Measurements from ENCODE around the gene ARAP1. TPM values are rescaled to one million over a fixed set of nuclear protein-coding genes. Genes with fewer than 3 reads are reported as not detected.

Gene ARAP1
- total RNA-seq, 2 donors from 2014 or later = 74.4 to 88.3 TPM

DNA sequence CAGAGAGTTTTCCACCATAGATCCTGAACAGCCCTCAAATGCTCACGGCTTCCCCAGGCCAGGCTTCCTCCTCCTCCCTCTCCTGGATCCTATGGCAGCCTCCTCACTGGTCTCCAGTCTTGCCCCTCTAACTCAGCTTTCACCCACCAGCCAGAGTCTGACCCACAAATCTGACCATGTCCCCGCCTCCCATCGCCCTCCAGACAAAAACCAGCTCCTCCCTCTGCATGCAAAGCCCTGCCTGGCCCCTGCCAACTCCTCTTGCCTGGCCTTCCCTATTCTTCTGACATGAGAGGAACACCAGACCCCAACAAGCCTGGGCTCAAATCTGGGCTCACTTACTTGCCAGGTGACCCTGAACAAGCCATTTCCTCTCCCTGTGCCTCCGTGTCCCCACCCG, 45.6 kb downstream of the ARAP1 start:
- Mint-ChIP-seq H3K4me3 (no peak overlapping the region), H3K9me3 (no peaks in the 10 kb centered on the region), H3K4me1 (peaks cover 33% of the 10 kb centered on the region), H3K27me3 (ENCODE audit: insufficient read depth) (no peaks in the 10 kb centered on the region), H3K27ac (peak overlapping the region; percentile 80), H3K36me3 (ENCODE audit: low read depth) (peaks cover 39% of the 10 kb centered on the region)
- H3K4me3 ChIP-seq (ENCODE audit: low read length) = no peak overlapping the region
- no peak for TF ChIP-seq CTCF (conservative IDR thresholded peaks at IDR 0.05)
- no peak overlapping the region for H3K27ac ChIP-seq (ENCODE audit: low read depth, low read length)
- DNase-seq = no peak
- 88 to 89% methylated on average over 3 to 5 of the region's 5 CpGs for WGBS, 2 experiments (ENCODE audit: insufficient coverage in 1 of 2, insufficient read length in 1 of 2)
- H3K36me3 ChIP-seq (ENCODE audit: control insufficient read depth, insufficient read depth, low read length) = peaks cover 35% of the 10 kb centered on the region
- H3K9ac ChIP-seq (ENCODE audit: extremely low read depth, low read length, poor library complexity, severe bottlenecking) = no peak overlapping the region
- H3K9me3 ChIP-seq (ENCODE audit: control insufficient read depth, low read length) = no peaks in the 10 kb centered on the region
- H3K4me1 ChIP-seq (ENCODE audit: control insufficient read depth, insufficient read depth, low read length) = peaks cover 3% of the 10 kb centered on the region
- no peaks in the 10 kb centered on the region for H3K27me3 ChIP-seq (ENCODE audit: control insufficient read depth, insufficient read depth, low read length, poor library complexity, severe bottlenecking)

GRCh38 chr11:72705442-72706365, 46.5 kb downstream of the ARAP1 start:
- H3K9ac ChIP-seq (ENCODE audit: extremely low read depth, low read length, poor library complexity, severe bottlenecking) = no peak overlapping the region
- Mint-ChIP-seq H3K27me3 (ENCODE audit: insufficient read depth) (no peaks in the 10 kb centered on the region), H3K4me1 (peaks cover 33% of the 10 kb centered on the region), H3K9me3 (no peaks in the 10 kb centered on the region), H3K4me3 (peak overlapping the region; percentile 26), H3K27ac (peak overlapping the region; percentile 80), H3K36me3 (ENCODE audit: low read depth) (peaks cover 37% of the 10 kb centered on the region)
- peaks cover 38% of the 10 kb centered on the region for H3K36me3 ChIP-seq (ENCODE audit: control insufficient read depth, insufficient read depth, low read length)
- H3K4me1 ChIP-seq (ENCODE audit: control insufficient read depth, insufficient read depth, low read length) = peaks cover 3% of the 10 kb centered on the region
- H3K9me3 ChIP-seq (ENCODE audit: control insufficient read depth, low read length) = no peaks in the 10 kb centered on the region
- WGBS, 2 experiments (ENCODE audit: insufficient coverage in 1 of 2, insufficient read length in 1 of 2) = 72 to 80% methylated on average over 5 to 12 of the region's 12 CpGs
- peak; percentile 84 for DNase-seq
- H3K27ac ChIP-seq (ENCODE audit: low read depth, low read length) = no peak overlapping the region
- no peak overlapping the region for H3K4me3 ChIP-seq (ENCODE audit: low read length)
- no peaks in the 10 kb centered on the region for H3K27me3 ChIP-seq (ENCODE audit: control insufficient read depth, insufficient read depth, low read length, poor library complexity, severe bottlenecking)
- no peak for TF ChIP-seq CTCF (conservative IDR thresholded peaks at IDR 0.05)

GRCh38 chr11:72704783-72705265, 47.4 kb downstream of the ARAP1 start:
- Mint-ChIP-seq H3K27ac (no peak overlapping the region), H3K27me3 (ENCODE audit: insufficient read depth) (no peaks in the 10 kb centered on the region)
- TF ChIP-seq CTCF (conservative IDR thresholded peaks at IDR 0.05) = no peak

More at GRCh38 chr11:72704783-72705265, 47.4 kb downstream of the ARAP1 start:
- peaks cover 3% of the 10 kb centered on the region for H3K4me1 ChIP-seq (ENCODE audit: control insufficient read depth, insufficient read depth, low read length)
- Mint-ChIP-seq H3K4me1 (peaks cover 33% of the 10 kb centered on the region), H3K36me3 (ENCODE audit: low read depth) (peaks cover 43% of the 10 kb centered on the region), H3K4me3 (no peak overlapping the region), H3K9me3 (no peaks in the 10 kb centered on the region)
- H3K27me3 ChIP-seq (ENCODE audit: control insufficient read depth, insufficient read depth, low read length, poor library complexity, severe bottlenecking) = no peaks in the 10 kb centered on the region
- 54 to 58% methylated on average over 2 to 4 of the region's 4 CpGs for WGBS, 2 experiments (ENCODE audit: insufficient coverage in 1 of 2, insufficient read length in 1 of 2)
- H3K9ac ChIP-seq (ENCODE audit: extremely low read depth, low read length, poor library complexity, severe bottlenecking) = no peak overlapping the region
- no peak overlapping the region for H3K4me3 ChIP-seq (ENCODE audit: low read length)
- H3K9me3 ChIP-seq (ENCODE audit: control insufficient read depth, low read length) = no peaks in the 10 kb centered on the region
- DNase-seq = peak; percentile 65
- H3K36me3 ChIP-seq (ENCODE audit: control insufficient read depth, insufficient read depth, low read length) = peaks cover 45% of the 10 kb centered on the region
- no peak overlapping the region for H3K27ac ChIP-seq (ENCODE audit: low read depth, low read length)

Measured in endodermal cell (in vitro differentiated cells).